Measurements from ENCODE around the gene MIGA1.

DNA sequence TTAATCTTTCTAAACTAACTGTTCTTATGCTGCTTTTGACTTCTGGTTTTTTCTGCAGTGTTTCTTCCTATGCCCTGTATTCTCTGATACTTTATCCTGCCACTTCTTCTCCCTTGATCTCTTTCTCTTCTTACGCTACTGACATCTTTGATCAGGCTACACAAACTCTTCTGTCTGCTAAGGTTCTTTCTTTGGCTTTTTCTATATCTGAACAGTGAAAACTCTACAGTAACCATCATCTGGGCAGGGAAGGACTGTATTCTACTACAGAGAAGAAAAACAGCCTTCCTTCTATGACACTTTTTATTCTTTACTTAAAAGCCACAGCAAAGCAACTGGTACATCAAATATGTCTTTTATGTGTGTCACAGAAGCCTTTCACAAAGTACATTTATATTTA, 101.6 kb downstream of the MIGA1 start:
- TF ChIP-seq POLR2A (IDR thresholded peaks at IDR 0.05; ENCODE audit: extremely low read depth, insufficient read length), result no peak
- TF ChIP-seq, protein P1, sequence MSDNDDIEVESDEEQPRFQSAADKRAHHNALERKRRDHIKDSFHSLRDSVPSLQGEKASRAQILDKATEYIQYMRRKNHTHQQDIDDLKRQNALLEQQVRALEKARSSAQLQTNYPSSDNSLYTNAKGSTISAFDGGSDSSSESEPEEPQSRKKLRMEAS (IDR thresholded peaks at IDR 0.05; ENCODE audit: low read depth, low read length), result no peak
- TF ChIP-seq, protein P2, sequence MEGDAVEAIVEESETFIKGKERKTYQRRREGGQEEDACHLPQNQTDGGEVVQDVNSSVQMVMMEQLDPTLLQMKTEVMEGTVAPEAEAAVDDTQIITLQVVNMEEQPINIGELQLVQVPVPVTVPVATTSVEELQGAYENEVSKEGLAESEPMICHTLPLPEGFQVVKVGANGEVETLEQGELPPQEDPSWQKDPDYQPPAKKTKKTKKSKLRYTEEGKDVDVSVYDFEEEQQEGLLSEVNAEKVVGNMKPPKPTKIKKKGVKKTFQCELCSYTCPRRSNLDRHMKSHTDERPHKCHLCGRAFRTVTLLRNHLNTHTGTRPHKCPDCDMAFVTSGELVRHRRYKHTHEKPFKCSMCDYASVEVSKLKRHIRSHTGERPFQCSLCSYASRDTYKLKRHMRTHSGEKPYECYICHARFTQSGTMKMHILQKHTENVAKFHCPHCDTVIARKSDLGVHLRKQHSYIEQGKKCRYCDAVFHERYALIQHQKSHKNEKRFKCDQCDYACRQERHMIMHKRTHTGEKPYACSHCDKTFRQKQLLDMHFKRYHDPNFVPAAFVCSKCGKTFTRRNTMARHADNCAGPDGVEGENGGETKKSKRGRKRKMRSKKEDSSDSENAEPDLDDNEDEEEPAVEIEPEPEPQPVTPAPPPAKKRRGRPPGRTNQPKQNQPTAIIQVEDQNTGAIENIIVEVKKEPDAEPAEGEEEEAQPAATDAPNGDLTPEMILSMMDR (IDR thresholded peaks at IDR 0.05; ENCODE audit: low read depth, low read length), result no peak
